T-helper 22 cell (primary cell): Measurements from ENCODE around the gene TMEM89.

Experiments
- DNase-seq: peaks from one replicate; pipeline ENCODE4 v3.0.0-alpha.2; 2020; ENCODE audit warnings: low read depth

The TMEM89 gene

DNA sequence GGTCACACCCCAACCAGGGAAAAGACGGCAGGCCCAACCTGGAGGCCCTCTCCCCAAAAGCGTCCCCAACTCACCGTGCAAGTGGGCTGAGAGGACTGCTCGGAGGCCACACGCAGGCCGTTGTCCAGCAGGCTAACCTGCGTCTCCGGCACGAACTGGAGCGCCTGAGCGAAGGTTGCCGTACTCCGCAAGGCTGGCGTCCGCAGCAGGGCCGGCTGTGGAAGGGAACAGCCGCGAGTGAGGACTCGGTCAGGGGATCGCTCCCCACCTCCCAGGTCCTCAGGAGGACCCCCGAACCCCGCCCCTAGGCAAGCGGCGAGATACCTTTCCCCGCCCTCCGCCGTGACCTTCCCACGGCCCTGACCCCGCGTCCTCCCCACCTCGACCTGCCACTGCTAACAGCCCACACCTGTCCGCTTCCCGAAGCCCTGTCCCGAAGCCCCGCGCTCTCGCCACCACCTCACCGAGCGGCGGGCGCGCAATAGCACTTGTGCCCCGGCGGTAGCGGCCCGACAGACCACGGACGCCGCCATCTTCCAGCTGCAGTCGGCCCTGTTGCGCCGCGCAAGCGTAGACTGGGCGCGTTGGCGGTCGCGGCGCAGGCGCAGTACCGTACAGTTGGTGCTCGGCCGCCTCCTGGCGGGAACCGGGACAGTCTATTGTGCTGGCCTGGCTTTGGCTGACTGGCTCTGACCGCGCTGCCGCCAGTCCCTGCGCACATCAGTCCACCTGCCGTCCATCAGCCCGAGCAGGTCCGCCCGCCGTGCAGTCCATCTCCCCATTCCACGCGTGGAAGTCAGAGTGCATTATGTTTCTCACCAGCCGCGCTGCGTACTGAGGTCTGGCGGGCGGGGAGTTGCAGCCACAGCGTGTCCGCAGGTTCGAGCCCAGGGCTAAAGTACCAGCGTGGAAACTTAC lies 12.2 kb downstream of the TMEM89 start, which contains the start of gene UQCRC1:
UQCRC1 (minus strand) TSS at position 559 of the 918 bp plus-strand sequence; CDS start at position 533, 26 bp downstream.
- DNase-seq = peak; percentile 81

DNA sequence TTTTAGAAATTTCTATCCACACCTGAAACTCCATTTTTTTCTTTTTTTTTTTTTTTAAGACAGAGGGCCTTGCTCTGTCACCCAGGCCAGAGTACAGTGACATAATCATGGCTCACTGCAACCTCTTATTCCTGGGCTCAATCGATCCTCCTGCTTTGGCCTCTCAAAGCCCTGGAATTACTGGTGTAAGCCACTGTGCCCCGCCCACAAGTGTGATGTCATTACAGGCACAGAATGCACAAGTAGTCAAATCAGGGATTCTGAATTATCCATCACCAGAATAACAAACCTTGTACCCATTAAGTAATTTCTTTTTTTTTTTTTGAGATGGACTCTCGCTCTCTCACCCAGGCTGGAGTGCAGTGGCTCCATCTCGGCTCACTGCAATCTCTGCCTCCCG lies 14.1 kb downstream of the TMEM89 start:
- DNase-seq = no peak

DNA sequence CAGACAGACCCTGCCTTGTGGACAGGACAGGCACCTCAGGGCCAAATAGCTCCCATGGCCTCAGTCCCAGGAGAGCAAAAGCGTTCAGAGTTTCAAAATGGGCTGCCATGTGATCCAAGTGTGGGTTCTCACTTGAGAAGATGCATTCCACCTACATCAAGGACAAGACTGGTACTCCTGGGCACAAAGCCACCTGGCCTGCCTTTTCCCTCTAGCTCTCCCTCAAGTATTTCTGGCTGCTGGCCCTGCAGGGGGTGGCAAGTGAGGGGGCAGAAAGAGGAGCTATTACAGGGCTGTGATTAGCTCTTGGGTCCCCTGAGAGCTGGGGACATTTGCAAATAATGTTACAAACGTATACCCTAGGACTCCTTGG lies 20.0 kb downstream of the TMEM89 start:
- DNase-seq = no peak

DNA sequence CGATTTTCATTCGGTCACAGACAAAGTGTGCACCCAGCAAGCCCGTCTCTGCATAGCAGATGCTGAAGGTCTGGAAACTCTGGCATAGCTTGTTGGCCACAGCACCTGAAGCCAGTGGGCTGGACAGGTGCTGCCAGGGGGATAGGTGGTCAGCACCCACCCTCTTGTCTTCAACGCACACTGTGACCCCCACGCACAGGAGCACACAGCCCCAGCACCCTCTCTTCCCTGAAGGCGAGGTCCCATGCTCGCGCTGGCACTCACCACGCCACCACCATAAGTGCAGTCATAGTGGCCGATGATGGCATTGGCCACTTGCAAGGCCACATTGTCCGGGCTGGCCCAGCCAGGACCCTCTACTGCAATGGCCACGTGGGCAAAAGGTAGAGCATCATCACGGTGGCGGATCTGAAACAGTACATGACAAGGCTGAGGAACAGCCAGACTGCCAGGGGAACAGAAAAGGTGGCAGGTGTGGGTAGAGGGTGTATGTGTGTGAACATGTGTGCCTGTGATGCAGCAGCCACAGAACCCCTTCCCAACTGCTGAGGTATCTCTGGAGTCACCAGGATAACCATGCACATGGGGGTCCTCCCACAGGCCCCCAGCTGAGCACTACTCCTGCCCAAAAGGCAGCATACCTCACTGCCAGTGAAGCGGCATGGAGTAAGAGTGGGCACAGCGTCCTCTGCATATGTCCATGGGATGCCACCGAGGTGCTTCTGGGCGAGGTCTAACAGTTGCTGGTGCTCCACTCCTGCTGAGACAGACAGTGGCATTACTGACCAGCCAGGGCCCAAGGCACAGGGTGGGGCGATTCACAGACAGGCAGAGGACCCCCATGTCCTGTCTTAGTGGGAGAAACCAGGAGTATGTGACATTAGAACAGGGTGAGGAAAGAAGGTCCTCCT lies 20.6 kb downstream of the TMEM89 start:
- DNase-seq = no peak

DNA sequence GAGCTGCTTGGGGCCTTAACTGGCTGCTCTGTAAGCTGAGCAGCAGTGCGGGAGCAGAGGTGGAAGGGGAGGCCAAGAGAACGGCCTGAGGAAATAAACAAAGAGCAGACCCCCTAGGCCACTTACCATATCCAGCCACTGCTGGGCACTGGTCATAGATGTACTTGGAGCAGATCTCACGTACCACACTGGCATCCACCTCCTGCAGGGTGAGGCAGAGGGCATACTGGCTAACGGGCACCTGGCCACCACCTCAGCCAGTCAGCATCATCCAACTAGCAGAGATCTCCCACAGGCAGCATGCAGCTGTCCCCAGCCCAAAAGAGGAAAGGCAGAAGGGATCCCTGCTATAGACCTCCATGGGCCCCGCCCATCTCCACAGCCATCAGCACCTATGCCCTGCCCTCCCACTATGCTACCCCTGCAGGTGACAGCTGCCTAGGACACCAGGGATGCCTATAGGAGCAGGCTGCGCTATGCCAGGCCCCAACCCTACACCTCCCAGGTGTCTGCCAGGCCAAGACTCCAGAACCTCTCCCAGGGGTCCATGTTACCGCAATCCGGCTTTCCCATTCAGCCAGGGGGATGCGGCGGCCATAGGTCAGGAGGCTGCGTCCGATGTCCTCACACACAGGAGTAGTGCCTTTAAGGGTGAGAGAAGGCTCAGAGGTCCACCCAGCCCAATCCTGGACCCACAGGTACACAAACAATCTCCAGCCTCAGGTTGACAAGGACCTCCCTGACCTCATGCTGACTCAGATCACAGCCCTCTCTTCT lies 21.9 kb downstream of the TMEM89 start:
- DNase-seq = no peak

DNA sequence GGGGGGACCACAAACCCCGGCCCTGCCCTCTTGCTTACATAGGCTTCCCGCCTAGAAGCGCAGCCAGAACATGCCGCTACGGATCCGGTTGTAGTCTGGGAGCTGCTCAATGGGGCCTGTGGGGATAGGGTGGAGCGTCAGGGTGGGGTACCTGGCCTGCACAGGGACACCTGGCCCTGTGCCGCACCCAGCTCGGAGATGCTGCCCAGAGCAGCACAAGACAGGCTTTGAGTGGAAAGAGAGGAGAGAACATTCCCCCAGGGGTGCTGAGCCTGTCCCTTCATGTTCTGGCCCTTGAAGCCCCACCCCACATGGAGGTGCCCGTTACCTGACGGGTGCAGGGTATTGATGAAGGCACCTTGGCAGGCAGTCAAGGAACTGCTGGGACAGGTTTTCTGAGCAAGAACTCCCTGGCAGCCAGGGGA lies 22.5 kb downstream of the TMEM89 start:
- DNase-seq = no peak

DNA sequence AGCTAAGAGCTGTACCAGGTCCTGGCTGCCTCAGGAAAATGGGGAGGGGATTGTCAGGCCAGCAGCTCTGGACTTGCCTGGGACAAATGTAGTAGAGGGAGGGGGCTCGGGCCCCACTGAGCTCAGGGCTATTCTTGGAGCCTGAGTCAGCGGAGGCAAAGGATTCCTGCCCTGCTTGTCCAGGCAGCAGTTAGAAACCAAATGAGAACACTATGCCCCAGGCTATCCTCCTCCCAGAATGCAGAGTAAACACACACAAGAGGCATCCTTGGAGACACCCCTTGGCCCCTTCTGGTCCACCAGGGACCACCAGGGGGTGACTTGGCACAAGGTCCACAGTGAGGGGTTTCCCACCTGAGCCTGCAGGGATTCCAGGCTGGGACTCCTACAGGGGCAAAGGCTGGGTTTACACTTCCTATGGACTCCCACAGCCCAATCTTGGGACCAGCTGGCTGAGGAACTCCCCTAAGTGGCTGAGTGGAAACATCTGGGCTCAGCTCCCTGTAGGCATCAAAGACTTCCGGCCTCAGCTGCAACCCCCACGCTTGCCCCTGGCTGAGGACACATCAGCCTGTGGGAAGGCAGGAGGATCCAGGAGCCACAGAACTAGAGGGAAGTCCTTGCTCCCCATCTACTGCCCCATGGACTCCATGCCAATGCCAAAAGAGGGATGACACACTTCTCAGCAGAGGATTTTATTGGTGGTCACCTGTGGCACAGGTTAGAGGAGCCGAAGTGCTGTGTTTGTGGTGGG lies 23.1 kb downstream of the TMEM89 start:
- no peak for DNase-seq

DNA sequence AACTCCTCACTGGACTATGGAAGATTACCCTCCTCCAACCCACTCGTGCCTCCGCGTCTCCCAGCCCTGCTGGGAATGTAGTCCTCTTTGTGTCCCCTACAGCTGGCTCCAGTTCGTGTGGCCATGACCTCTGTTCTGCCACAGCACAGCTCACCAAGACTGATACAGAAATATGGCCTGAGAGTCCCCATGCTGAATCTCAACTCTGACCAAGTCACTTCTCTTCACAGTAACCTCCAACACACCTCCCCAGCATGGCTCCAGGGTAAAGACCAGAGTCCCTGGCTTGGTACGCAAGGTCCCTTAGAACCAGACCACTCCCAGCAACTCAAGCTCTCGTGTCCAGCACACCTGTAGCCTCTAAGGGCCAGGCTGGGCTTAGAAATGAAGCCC lies 24.2 kb downstream of the TMEM89 start:
- no peak for DNase-seq

DNA sequence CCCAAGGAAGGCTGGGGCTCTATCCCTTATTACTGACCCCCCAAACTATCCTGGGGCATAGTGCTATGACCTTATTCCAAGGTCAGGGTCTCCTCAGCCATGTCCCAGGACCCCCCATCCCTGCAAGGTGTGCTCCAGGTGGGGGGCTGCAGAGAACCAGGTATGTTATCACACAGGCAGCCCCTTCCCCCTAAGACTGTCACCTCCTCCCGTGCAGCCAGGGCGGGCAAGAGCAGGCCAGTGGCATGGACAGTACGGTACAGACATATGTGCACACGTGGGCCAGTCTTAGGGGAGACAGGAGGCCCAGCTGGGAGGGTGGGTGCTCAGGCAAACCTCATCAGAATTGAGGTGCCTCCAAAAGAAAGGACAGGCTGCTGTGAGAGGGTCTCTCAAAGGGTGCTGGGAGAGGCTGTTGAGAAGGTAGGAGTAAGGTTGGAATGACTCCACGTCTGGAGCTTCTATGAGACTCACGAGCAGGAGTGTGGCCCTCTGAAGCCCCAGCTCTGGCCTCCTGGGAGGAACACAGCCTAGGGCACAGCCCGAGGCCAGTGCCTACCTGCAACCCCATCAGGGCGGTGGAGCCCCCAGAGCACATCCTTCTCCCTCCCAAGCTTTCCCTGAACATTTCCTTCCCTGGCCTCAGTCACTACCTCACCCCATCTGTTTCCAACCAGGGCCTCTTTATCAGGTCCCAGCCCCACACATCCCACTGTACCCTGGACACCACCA lies 24.7 kb downstream of the TMEM89 start:
- no peak for DNase-seq

DNA sequence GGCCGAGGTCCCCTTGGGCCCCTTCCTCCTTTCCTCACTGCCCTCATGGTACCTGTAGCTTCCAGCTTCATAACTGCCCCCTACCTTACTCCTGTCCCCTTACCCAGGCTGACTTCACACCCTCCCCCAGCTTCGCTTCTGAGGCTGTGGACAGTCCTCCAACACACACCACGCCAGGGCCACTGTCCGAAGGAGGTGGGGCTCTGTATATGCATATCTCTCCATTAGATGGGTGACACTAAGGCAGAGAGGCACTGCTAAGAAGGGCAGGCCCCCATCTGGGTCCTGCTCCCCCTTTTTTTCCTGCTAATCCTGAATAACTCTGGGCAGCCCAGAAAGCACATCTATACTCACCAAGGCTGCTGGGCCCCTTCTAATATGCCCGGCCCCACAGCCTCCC lies 25.4 kb downstream of the TMEM89 start:
- DNase-seq = no peak

DNA sequence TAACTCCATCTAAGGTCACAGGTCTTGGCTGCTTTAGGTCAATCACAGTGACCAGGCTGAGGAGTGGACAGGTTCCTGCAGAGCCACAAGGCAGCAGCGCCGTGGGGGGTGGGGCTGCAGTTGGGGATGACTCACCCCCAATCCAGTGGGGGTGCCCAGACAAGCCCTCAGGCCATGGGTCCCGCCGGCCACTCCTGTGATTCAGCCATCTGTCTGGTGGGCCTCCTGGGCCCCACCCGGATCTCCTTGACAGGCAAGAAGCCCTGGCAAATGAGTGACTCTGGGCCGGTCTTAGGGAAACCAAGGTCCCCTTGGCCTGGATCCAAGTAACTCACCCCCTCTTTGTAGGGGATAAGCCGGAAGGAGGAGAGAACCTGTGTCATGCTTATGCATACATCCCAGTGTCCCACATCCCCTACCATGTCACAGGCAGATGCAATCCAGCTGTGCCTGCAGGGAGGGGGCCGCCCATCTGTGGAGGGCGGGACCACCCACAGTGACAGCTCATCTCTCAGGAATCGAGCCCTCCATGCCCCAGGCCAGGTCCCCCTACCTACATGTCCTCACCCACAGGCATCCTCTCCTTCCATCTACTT lies 25.9 kb downstream of the TMEM89 start:
- DNase-seq = no peak

DNA sequence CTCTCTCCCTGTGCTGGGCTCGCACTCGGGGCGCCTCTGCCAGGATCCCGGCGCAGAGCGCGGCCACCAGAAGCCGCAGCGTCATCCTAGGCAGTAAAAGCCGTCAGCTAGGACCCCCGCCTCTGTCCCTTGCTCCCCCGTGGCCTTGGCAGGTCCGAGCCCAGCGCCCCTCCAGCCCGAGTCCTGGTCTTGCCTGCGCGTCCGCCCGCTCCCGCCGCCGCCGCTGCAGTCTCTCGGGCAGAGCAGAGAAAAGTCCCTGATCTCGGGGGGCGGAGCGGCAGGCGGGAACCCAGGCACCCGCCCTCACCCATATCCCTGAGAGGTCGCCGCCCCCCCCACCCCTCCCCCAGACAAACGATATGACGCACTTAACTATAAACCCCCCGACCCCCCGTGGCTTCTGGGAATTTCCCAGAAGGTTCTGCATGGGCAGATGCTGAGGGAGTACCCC lies 26.5 kb downstream of the TMEM89 start, which contains the start of gene COL7A1:
COL7A1 (minus strand) TSS at position 255 of the 451 bp plus-strand sequence; CDS start at position 85, 170 bp downstream.
- DNase-seq = no peak

DNA sequence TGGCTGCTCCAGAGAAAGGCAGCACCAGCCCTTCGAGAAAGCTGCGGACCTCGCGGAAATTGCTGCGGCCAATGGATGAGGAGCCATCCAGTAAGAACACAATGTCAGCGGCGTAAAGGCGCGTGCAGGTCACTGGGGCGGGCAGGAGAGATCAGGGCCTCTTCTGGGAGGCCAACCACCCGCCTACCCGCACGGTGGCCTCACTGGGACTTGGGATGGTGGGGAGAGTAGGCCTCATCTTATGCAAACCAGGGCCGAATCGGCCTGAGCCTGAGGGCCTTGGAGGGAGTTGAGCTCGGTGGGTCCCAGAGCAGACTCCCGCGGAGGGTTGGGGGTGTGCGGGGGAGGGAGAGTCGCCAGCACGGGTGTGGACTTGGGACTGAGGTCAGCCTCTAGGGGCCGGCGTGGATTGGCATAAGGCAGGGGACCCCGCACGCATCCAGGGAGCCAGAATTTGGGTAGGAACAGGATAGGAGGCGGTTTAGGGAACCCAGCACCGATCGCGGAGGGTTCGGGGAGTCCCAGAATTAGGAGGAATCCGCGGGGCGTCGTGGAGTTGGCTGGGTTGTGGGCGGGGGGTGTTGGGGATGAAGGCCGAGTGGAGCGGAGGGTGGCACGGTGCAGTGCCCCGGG lies 27.0 kb downstream of the TMEM89 start:
- DNase-seq = no peak

DNA sequence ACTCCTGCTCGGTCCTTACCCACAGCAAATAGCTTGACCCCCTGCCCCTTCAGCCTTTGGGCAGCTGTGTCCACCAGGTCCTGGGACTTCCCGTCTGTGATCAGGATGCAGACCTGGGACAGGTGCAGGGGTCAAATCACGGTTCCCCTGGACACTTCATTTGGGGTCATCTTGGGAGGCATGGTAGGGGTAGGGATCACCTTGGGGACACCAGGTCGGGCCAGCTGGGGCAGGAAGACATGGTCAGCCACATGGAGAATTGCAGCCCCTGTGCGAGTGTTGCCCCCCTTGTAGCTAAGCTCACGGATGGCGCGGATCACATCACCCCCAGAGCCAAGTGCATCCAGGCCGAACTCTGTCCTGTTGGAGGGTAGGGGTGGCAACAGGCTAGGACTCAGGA lies 28.2 kb downstream of the TMEM89 start:
- DNase-seq = no peak

DNA sequence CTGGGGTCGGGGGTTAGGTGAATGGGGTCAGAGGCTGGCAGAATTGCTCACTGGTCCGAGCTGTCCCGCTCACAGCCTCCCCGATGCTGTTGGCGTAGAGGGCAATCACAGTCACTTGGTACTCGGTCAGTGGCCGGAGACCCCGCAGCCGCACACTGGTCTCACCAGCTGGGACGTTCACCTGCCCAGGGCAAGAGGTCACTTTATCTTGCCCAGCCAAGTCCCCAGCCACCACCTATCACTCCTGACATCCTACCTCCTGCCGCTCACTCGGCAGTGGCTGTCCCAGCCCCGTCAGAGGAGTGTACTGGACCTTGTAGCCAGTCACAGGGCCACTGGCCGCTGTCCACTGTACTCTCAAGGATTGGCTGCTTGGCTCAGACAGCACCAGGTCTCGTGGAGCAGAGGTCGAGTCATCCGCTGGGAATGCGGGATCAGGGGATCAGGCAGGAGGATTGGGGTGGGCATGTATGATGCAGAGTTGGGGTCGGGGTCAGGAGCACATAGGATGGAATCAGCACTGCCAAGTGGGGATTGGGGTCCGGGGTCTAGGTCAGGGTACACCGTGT lies 29.0 kb downstream of the TMEM89 start:
- DNase-seq = no peak

DNA sequence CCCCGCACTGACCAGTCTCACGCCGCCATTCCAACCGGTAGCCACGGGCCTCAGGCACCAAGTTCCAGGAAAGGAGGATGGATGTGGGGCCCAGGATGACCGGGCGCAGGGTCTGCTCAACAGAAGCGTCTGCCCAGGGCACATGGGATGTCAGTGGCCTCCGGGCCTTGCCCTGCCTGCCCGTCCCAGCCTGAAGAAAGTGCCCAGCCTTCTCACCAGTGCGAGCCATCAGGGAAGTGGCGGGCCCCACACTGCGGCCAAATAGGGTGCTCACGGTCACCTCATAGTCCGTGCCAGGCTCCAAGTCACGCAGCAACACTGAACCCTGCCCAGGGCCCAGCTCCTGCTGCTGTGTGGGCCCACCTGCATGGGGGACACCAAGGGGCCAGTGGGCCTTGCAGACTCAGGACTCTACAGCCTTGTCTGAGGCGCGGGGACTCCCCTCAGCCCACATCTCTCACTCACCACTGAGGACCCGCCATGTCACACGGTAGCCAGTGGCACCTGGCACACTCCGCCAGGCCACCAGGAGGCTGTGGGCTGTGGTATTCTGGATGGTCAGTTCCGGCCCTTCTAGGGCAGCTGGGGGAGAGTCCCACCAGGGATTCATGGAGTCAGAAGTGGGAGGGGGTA lies 29.6 kb downstream of the TMEM89 start:
- no peak for DNase-seq

DNA sequence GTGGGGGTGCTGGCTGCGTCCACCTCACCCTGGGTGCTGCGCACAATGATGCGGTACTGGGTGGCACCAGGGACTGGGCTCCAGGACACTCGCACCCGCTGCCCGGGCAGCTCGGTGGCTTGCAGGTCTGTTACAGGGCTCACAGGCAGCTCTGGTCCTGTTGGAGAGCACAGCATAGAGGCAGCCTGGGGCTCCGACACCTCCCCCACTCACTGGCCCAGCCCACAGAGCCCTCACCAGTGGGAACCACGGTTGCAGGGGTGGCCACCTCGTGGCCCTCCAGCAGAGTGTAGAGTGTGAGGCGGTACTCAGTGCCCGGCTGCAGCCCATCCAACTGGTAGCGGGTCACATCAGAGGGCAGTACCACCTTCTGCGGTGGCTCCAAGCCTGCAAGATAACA lies 30.1 kb downstream of the TMEM89 start:
- DNase-seq = no peak

DNA sequence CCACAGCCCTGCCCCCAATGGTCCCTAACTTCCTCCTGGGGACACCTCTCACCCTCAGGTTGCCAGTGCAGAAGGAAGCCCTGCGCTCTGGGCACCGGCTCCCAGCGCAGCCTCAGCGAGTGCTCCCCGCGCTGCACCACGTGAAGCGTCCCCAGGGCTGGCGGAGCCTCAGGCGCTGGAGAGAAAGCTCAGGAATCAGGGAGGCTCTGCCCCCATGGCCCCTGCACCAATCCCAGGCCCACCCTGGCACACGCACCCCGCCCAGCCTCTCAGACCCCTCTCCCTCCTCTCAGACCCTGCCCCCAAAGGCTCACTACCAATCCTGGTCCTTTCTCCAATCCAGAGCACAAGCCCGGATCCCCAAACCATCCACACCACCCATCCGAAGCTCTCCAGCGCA lies 33.3 kb downstream of the TMEM89 start:
- no peak for DNase-seq

DNA sequence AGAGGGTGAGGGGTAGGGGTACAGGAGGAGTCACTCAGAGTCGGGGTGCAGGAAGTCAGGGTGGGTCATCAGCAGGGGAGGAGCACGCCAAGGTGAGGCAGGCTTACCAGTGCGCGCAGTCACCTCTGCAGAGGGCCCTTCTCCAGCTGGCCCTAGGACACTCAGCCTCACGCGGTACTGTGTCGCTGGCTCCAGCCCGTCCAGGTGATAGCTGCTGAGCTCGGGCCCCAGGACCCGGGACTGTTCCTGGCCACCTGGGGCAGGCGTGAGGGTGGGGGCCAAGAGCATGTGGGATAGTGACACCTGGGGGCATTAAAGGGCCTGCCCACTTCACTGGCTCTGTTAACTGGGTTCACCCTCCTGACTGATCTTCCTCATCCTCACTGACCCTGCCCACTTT lies 33.9 kb downstream of the TMEM89 start:
- DNase-seq = no peak
